GM18502 (cell line): ENCODE measurements around the gene ZBTB34.

Source experiments
- ATAC-seq: cut with Tn5 transposase; IDR thresholded peaks from one replicate; pipeline ENCODE4 v1.9.1; 2021; ENCODE audit warnings: mild to moderate bottlenecking; ENCODE audit not compliant: unreplicated experiment, poor library complexity

The ZBTB34 gene

GRCh38 chr9:126874546-126875314 is 14.3 kb downstream of the ZBTB34 start:
- ATAC-seq = no peak

- no peak for ATAC-seq
Observed at GRCh38 chr9:126875756-126876510, 15.5 kb downstream of the ZBTB34 start.

GRCh38 chr9:126876531-126876930 is 16.1 kb downstream of the ZBTB34 start:
- ATAC-seq = no peak

- no peak for ATAC-seq
Observed at GRCh38 chr9:126877418-126877817, 17.0 kb downstream of the ZBTB34 start.

- ATAC-seq = no peak
Observed at GRCh38 chr9:126879288-126879687, 18.8 kb downstream of the ZBTB34 start.

GRCh38 chr9:126880226-126880946 is 19.9 kb downstream of the ZBTB34 start:
- no peak for ATAC-seq

- no peak for ATAC-seq
Observed at GRCh38 chr9:126880947-126881332, 20.5 kb downstream of the ZBTB34 start.

- ATAC-seq = no peak
Observed at GRCh38 chr9:126882746-126883145, 22.3 kb downstream of the ZBTB34 start.

- ATAC-seq = no peak
Observed at GRCh38 chr9:126883636-126884035, 23.2 kb downstream of the ZBTB34 start.

GRCh38 chr9:126885131-126885641 is 24.7 kb downstream of the ZBTB34 start:
- ATAC-seq = no peak

GRCh38 chr9:126886034-126886822 is 25.8 kb downstream of the ZBTB34 start:
- ATAC-seq = no peak

- ATAC-seq = no peak
Observed at GRCh38 chr9:126886897-126887296, 26.5 kb downstream of the ZBTB34 start.

GRCh38 chr9:126891676-126892075 is 31.2 kb downstream of the ZBTB34 start:
- no peak for ATAC-seq

- no peak for ATAC-seq
Observed at GRCh38 chr9:126893079-126893478, 32.6 kb downstream of the ZBTB34 start.

GRCh38 chr9:126894052-126894603 is 33.7 kb downstream of the ZBTB34 start:
- no peak for ATAC-seq

GRCh38 chr9:126902210-126902609 is 41.8 kb downstream of the ZBTB34 start:
- ATAC-seq = no peak

GRCh38 chr9:126904586-126904985 is 44.1 kb downstream of the ZBTB34 start:
- no peak for ATAC-seq

- no peak for ATAC-seq
Observed at GRCh38 chr9:126906091-126906490, 45.7 kb downstream of the ZBTB34 start.

GRCh38 chr9:126907058-126907457 is 46.6 kb downstream of the ZBTB34 start:
- no peak for ATAC-seq
